Stimulated activated CD4-positive, alpha-beta T cell treated with anti-CD3 and anti-CD28 coated beads, Interleukin-1b, Interleukin-23, amount 100 ng/mL, for 4 hours (primary cell): Measurements from ENCODE around the gene CRAT.

ENCODE experiments used
- DNase-seq, 2 donors: peaks; one replicate each; pipeline ENCODE4 v3.0.0-alpha.2; 2020; ENCODE audit warnings: low read depth in 2 of 2

Gene CRAT

GRCh38 chr9:129089246-129089645 is 21.3 kb downstream of the CRAT start:
- DNase-seq, result no peak

DNA sequence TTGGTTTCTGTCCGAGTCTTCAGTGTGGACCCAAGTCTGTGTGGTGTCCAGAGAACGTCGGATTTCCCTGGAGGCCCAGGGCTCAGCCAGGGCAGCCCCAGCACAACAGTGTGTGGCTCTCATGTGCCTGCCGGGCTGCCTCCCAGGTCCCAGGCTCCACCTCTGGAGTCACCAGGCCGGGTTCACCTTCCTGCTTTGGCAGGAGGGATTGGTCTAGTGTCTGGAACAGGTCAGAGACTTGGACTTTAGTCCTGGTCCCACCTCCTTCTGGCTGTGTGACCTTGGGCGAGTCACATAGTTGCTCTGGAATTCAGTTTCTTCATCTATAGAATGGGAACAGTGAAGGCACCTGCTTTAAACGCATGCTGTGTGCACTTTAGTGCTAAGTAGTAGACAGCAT is 26.5 kb downstream of the CRAT start:
- no peak for DNase-seq

DNA sequence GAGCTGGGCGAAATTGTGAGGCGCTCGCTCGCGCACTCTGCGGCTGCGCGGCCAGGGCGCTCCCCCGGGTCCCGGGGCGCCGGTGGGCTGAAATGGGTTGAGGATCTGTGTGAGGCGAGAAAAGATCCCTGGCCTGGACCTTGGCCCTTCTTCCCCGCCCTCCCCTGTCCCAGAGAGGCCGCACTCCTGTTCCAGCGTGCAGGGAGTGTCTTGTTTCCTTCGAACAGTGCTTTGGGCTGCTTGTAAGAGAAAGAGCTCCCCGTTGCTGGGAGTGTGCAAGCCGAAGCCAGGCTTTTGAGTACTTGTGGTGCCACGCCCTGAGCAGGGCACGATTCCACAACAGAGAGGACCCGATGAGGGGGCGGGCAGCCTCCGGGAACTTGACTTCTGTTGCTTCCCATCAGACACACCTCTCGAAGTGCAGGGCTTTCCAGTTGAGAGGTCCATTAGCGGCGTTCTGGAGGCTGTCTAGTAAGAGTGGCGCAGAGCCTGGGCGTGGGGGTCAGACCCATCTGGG is 29.1 kb downstream of the CRAT start:
- DNase-seq, result no peak

DNA sequence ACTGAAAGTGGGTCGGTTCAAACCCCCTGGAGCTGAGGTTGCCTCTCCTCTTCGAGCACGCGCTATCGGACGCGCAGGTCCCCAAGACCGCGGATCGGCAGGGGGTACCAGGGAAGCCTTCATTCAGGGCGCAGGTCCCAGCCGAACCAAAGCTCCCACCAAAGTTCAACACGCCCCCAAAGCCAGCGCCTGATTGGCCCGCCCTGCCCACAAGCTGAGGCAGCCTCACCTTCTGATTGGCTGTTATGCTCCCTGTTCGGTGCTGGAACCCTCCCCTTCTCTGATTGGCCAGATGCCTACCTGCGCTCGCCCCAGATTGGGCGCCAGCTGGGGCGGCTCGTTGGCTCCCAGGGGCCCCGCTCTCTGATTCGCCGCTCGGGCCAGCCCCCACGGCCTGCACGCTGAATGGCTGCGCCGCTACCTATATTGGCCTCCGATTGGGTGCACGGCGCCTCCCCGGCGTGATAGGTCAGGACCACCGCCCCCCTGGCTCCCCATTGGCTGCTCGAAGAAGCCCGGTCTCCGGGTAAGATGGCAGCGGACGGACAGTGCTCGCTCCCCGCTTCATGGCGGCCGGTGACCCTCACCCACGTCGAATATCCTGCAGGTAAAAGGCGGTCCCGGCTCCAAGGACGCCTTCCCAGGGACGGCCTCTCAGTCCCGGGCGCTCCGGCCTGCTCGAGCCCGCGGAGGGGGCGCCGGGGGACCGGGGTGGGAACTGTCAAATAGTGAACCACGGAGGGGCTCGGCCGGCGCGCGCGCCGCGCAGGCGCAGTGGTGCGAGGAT is 29.8 kb downstream of the CRAT start, which contains the start of gene DOLPP1:
DOLPP1 (plus strand) TSS at position 511 of the 787 bp plus-strand sequence; CDS start at position 532, 21 bp downstream.
- peak; percentile 96 for DNase-seq

- DNase-seq, result no peak
Observed at GRCh38 chr9:129080298-129080600, 30.3 kb downstream of the CRAT start.

DNA sequence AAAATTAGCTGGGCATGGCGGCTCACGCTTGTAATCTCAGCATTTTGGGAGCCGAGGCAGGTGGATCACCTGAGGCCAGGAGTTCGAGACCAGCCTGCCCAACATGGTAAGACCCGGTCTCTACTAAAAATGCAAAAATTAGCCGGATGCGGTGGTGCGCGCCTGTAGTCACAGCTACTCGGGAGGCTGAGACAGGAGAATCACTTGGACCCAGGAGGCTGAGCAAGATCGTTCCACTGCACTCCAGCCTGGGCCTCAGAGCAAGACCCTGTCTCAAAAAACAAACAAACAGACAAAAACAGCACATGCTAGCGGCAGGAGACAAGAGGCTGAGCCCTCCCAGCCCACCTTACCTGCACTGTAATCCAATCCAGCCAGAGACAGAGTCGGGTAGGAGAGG is 30.8 kb downstream of the CRAT start:
- DNase-seq, result no peak

DNA sequence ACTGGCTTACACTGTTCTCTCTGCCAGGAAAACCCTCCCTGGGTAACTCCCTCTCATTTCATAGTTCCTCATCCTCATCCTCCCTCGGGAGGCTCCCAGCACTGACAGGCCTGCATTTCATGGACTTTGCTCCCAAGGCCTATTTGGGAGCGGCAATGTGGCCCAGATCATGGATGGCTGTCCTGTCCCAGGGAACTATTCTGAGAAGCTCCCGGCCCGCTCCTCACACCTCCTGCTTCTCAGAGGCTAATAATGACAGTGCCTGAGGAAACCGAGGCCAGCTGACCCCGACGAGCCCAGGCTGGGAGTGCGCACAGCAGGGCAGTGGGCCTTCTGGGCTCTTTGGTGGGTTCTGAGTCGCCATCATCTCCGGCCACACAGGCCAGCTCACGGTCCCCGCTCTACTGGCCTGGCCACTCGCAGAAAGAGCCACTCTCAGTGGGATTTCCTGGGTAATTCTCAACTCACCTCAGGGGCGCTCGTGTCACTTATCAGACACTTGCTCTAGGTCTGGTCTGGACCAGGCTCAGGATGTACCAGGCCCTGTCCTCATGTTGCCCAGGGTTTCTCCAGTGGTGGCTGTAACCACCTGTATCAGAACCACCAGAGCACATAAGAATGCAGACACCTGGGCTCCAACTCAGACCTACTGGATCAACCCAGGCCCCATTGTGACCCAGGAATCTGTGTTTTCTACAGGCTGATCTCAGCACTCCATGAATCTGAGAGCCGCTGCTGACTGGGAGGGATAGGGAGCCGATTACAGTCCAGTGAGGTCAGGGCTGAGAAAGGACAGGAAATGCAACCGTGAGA is 31.7 kb downstream of the CRAT start:
- no peak for DNase-seq

- DNase-seq, result no peak
Observed at GRCh38 chr9:129077236-129077635, 33.4 kb downstream of the CRAT start.

- no peak for DNase-seq
Observed at GRCh38 chr9:129076640-129077037, 34.0 kb downstream of the CRAT start.

DNA sequence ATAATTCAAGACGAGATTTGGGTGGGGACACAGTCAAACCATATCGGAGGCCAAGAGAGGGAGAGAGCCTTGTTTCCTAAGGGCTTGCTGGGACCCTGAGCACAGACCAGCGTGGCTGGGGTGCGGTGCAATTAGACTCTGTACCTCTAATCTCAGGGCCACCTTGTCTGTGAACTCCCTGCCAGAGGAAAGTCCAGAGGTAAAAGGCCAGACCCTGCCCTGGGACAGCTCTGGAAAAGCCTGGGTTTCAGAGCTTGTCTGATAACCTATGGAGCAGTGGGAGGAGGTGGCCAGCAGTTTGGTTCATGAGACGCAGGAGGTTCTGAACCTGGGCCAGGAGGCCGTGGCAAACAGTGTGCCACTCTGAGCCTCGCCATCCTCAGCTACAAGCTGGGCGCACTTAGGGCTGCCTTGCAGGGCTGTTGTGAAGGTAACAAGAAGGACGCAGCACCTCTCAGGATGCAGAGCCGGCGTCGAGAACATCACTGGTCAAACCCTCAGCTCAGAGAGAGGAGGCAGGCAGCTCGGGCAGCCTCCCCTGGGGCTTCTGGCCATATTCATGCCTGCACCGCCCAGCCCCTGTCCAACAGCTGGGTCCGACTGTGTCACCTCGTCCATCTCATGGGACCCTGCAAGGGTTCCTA is 34.5 kb downstream of the CRAT start:
- DNase-seq, result no peak

- no peak for DNase-seq
Observed at GRCh38 chr9:129074106-129074505, 36.5 kb downstream of the CRAT start.

GRCh38 chr9:129073404-129073803 is 37.2 kb downstream of the CRAT start:
- DNase-seq, result no peak

- no peak for DNase-seq
Observed at GRCh38 chr9:129072171-129072570, 38.4 kb downstream of the CRAT start.

GRCh38 chr9:129071526-129072126 is 39.0 kb downstream of the CRAT start:
- DNase-seq, result no peak

DNA sequence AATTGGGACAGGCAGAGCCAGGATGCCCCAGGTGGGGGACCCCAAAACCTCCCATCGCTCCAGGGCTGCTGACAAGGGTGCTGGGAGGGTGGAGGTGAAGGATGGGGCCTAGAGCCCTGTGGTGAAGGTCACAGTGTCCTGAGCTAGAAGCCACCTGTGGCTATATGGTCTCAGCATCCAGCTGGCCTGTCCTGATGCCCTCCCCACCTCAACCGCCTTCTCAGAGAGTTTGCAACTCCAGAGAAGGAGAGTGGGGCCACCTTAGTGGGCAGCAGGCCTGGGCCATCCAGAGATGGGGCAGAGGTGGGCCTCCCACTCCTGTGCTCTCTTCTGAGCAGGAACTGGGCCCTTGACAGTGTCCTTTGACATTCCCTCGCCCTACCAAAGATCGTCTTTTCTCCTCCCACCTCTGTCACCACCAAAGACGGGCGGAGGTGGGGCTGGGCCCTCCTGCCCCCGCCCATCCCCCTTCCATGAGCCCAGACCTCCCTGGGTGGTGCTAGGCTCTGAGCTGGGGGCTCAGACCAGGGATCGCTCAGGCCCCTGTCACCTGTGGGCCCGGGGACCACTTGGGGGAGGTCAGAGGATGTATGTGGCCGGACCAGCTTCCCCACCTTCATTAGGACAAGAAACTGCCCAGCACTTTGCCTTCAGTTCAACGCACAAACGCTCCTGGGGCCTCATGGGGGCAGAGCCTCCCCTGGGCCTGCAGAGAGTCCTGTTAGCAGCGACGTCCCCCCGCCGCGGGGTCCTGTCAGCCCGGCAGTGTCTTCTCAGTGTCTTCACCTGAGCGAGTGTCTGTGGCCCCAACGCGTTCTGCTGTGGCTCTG is 39.7 kb downstream of the CRAT start:
- DNase-seq, result no peak

GRCh38 chr9:129069862-129070641 is 40.5 kb downstream of the CRAT start:
- no peak for DNase-seq

- DNase-seq, result peak in 1 of 2 donors; percentile 36
Observed at GRCh38 chr9:129068990-129069861, 41.4 kb downstream of the CRAT start.

GRCh38 chr9:129068110-129068509 is 42.5 kb downstream of the CRAT start:
- no peak for DNase-seq

DNA sequence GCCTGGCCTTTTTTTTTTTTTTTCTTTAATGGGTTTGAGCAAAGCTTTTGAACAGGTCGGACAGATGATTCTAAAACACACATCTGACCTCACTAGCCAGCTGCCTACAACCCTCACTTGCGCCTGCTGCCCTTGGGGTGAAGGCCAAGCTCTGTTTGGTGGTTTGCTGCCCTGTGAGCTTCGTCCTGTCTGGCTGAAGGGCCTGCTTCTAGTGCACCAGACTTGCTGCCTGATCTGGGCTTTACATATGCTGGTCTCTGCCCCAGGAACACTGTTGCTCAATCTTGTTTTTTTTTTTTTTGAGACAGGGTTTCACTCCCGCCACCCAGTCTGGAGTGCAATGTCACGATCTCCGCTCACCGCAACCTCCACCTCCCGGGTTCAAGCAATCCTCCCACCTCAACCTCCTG is 46.1 kb downstream of the CRAT start:
- DNase-seq, result no peak
